GM12878 (cell line): Measurements from ENCODE around the gene DHCR7. TPM values are rescaled to one million over a fixed set of nuclear protein-coding genes. Genes with fewer than 3 reads are reported as not detected.

Experiments
- BCL3 ChIP-seq: IDR thresholded peaks from 2 replicates; pipeline ENCODE4 v1.6.1; 2011; ENCODE audit warnings: borderline replicate concordance, low read depth, mild to moderate bottlenecking, moderate library complexity, low read length; ENCODE audit not compliant: insufficient read depth, poor library complexity, severe bottlenecking
- NFIC ChIP-seq: IDR thresholded peaks from 2 replicates; pipeline ENCODE4 v1.6.1; 2012; ENCODE audit warnings: low read depth, mild to moderate bottlenecking, inconsistent platforms, low read length, moderate library complexity
- NFYB ChIP-seq: IDR thresholded peaks from 2 replicates; pipeline ENCODE4 v1.6.1; 2011; ENCODE audit warnings: low read depth, mild to moderate bottlenecking, low read length, improper control_type of control experiment, moderate library complexity; ENCODE audit not compliant: insufficient read depth
- PKNOX1 ChIP-seq: fragments of 450-650 bp; IDR thresholded peaks from 2 replicates; pipeline ENCODE4 v1.6.1; 2016; ENCODE audit warnings: mild to moderate bottlenecking
- TCF3 ChIP-seq: IDR thresholded peaks from 2 replicates; pipeline ENCODE4 v1.6.1; 2012; ENCODE audit warnings: low read depth, mild to moderate bottlenecking, low read length, borderline replicate concordance; ENCODE audit not compliant: insufficient read depth
- ZBTB11 ChIP-seq: fragments of 450-650 bp; formaldehyde crosslinking; IDR thresholded peaks from 2 replicates; pipeline ENCODE4 v1.5.0; 2022; ENCODE audit warnings: mild to moderate bottlenecking, missing genetic modification characterization
- ZNF592 ChIP-seq: fragments of 450-650 bp; IDR thresholded peaks from 2 replicates; pipeline ENCODE4 v1.6.1; 2017; ENCODE audit warnings: mild to moderate bottlenecking, moderate library complexity
- polyA plus RNA-seq, 11 experiments: library from polyadenylated mRNA; depleted of rRNA in 4 of 11; unstranded in 6 of 11; stranded (reverse) in 5 of 11; fragments of >200 nt; fragmentation: Nextera tagmentation in 4 of 11; fragmentation: Illumina TruSeq in 1 of 11; extraction: Ambion mirVana in 4 of 11; extraction: Trizol in 1 of 11; gene quantifications; 1 replicate in 1 of 11; 2 replicates in 10 of 11; pipeline versions ENCODE4 v1.2.1 to v1.2.3, GENCODE V29; 2011 to 2016; ENCODE audit warnings: inconsistent platforms in 2 of 11, missing spikeins in 2 of 11, low read depth in 1 of 11
- total RNA-seq, 4 experiments: library from RNA; depleted of rRNA in 3 of 4; stranded (reverse); fragments of >200 nt in 3 of 4; fragmentation: Illumina TruSeq in 1 of 4; extraction: Trizol in 1 of 4; gene quantifications; 2 replicates each; pipeline versions ENCODE4 v1.2.1 to v1.2.3, GENCODE V29; 2013 to 2021

The DHCR7 gene
- total and polyA plus RNA-seq, 10 of the 15 experiments (the other 5 are each of a cell fraction or from before 2014, with no cell fraction given): 4.2 to 115 (median 57.8) TPM

GRCh38 chr11:71448257-71449171 is at the start of gene DHCR7 (continued):
- no peak for TF ChIP-seq BCL3
- TF ChIP-seq ZNF592: no peak
- TF ChIP-seq PKNOX1: peak; percentile 98
- no peak for TF ChIP-seq ZBTB11 (CRISPR knock-in tag)
- TF ChIP-seq TCF3: no peak
- no peak for TF ChIP-seq NFIC
- peak; percentile 88 for TF ChIP-seq NFYB
- TF ChIP-seq, all 136 proteins: peak for 42
